GM19397 (cell line): ENCODE data around the gene KHDC4.

Experiments used
- ATAC-seq: cut with Tn5 transposase; IDR thresholded peaks from one replicate; pipeline ENCODE4 v1.9.1; 2021; ENCODE audit warnings: mild to moderate bottlenecking, moderate library complexity; ENCODE audit not compliant: unreplicated experiment

KHDC4 gene

GRCh38 chr1:155934097-155934935 lies at the start of gene KHDC4:
KHDC4 (minus strand) TSS chr1:155934413; CDS start chr1:155934373, 40 bp downstream.
- ATAC-seq: peak; percentile 87

GRCh38 chr1:155983191-155984024 lies 49.2 kb upstream of the KHDC4 start:
- ATAC-seq: no peak

GRCh38 chr1:155982106-155982505 lies 47.9 kb upstream of the KHDC4 start:
- no peak for ATAC-seq

GRCh38 chr1:155981266-155982088 lies 47.3 kb upstream of the KHDC4 start:
- no peak for ATAC-seq

- no peak for ATAC-seq
Measured at GRCh38 chr1:155979597-155980343, 45.6 kb upstream of the KHDC4 start.

GRCh38 chr1:155978973-155979429 lies 44.8 kb upstream of the KHDC4 start:
- ATAC-seq: no peak

- no peak for ATAC-seq
Measured at GRCh38 chr1:155978325-155978972, 44.2 kb upstream of the KHDC4 start, which contains the start of gene ARHGEF2. ARHGEF2 (minus strand) TSS chr1:155978547; CDS start chr1:155978427, 120 bp downstream.

- ATAC-seq: no peak
Measured at GRCh38 chr1:155977690-155978324, 43.6 kb upstream of the KHDC4 start.

GRCh38 chr1:155976913-155977689 lies 42.9 kb upstream of the KHDC4 start:
- no peak for ATAC-seq

- no peak for ATAC-seq
Measured at GRCh38 chr1:155976062-155976912, 42.1 kb upstream of the KHDC4 start.

GRCh38 chr1:155975375-155976061 lies 41.3 kb upstream of the KHDC4 start:
- no peak for ATAC-seq

GRCh38 chr1:155974208-155975115 lies 40.2 kb upstream of the KHDC4 start:
- ATAC-seq: no peak

- no peak for ATAC-seq
Measured at GRCh38 chr1:155973723-155974122, 39.5 kb upstream of the KHDC4 start.

- no peak for ATAC-seq
Measured at GRCh38 chr1:155971910-155972809, 37.9 kb upstream of the KHDC4 start.
